Kidney epithelial cell (primary cell): ENCODE results near the gene TCTA. TPM values are rescaled to one million over a fixed set of nuclear protein-coding genes. Genes with fewer than 3 reads are reported as not detected.

Experiments
- DNase-seq: peaks from one replicate; pipeline ENCODE4 v3.0.0-alpha.2; 2010; ENCODE audit warnings: low read depth
- H3K27me3 ChIP-seq: 2 replicates; pipeline ENCODE4 v1.6.0; 2011; ENCODE audit warnings: low read length; ENCODE audit not compliant: control insufficient read depth, insufficient read depth
- H3K36me3 ChIP-seq: 2 replicates; pipeline ENCODE4 v1.5.1; 2011; ENCODE audit warnings: low read length; ENCODE audit not compliant: control insufficient read depth, insufficient read depth
- H3K4me3 ChIP-seq: 2 replicates; pipeline ENCODE4 v1.5.1; 2011; ENCODE audit warnings: low read depth, mild to moderate bottlenecking, control low read depth, low read length
- CTCF ChIP-seq: IDR thresholded peaks from 2 replicates; pipeline ENCODE4 v1.5.1; 2011; ENCODE audit warnings: mild to moderate bottlenecking, moderate library complexity, low read length, control low read depth, inconsistent platforms; ENCODE audit not compliant: insufficient read depth, poor library complexity, severe bottlenecking
- total RNA-seq: library from RNA; depleted of rRNA; stranded (reverse); fragments of >200 nt; gene quantifications from 2 replicates; pipeline ENCODE4 v1.2.3, GENCODE V29; 2015

The TCTA gene
- total RNA-seq, 1 donor from 2014 or later: 17.4 TPM

DNA sequence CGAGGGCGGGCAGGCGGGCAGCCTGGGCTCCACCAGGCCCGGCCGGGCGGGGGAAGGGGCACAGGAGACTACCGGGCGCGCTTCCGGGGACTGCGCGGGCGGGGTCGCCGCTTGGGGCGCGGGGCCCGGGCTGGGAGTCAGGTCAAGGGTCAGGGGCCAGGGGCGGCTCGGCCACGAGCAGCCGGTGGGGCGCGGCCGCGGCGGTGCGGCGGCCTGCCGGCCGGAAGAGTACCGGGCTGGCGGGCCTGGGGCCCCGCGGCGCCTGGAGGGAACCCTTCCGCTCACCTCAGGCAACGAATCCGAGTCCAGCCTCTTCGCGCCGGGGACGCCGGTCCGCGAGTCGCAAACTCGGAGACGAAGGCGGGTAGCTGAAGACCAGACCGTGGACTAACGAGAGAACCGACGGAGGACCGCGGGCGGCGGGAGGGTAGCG is 672 bp upstream of the TCTA start:
- peak overlapping the region; percentile 94 for H3K4me3 ChIP-seq
- peaks cover 2% of the 10 kb centered on the region for H3K36me3 ChIP-seq
- no peak for TF ChIP-seq CTCF
- H3K27me3 ChIP-seq: no peaks in the 10 kb centered on the region
- DNase-seq: no peak

- peak overlapping the region; percentile 83 for H3K4me3 ChIP-seq
- H3K36me3 ChIP-seq: peaks cover 2% of the 10 kb centered on the region
- H3K27me3 ChIP-seq: no peaks in the 10 kb centered on the region
- no peak for DNase-seq
- no peak for TF ChIP-seq CTCF
These were observed 562 bp downstream of the TCTA start for GRCh38 chr3:49412632-49413337.

DNA sequence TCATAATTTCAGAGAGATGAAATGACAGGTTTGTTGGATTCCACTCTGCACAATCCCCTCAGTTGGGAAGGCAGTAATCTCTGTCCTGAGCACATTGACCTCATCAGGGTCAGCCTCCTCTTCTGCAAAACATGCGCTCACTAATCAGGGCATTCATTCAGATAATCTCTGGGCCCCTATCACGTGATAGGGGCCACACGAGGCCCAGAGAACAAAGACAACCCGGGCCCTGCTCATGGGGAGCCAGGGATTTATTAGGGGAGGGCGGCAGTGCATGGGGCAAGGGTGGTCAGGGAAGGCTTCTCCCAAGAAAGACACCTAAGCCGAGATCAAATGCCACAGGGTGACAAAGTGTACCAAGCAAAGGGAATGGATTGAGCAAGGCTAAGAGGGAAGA is 1.1 kb downstream of the TCTA start:
- TF ChIP-seq CTCF: no peak
- H3K36me3 ChIP-seq: peaks cover 2% of the 10 kb centered on the region
- H3K4me3 ChIP-seq: peak overlapping the region; percentile 83
- no peaks in the 10 kb centered on the region for H3K27me3 ChIP-seq
- DNase-seq: no peak

DNA sequence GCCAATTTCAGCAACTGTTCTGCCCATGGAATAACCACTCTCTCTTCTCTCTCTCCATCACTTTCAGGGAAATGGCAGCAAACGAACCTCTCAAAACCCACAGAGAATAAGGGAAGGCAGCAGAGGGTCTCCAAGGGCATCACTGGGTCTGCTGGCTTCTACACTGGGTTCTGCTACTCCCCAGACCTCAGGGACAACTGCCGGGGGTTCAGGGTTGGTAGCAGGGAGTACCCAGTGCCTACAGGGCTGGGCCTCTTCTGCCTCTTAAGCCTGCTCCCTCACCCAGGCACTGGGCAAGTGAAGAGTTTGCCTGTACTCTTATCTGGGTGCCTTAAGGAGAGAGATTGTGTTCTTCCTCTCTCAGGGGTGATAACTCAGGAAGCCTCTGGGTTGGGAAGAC is 2.5 kb downstream of the TCTA start:
- TF ChIP-seq CTCF: no peak
- no peak for DNase-seq
- Histone ChIP-seq H3K36me3 (peaks cover 2% of the 10 kb centered on the region), H3K27me3 (no peaks in the 10 kb centered on the region), H3K4me3 (no peak overlapping the region)

- TF ChIP-seq CTCF: no peak
- no peak overlapping the region for H3K4me3 ChIP-seq
- H3K27me3 ChIP-seq: no peaks in the 10 kb centered on the region
These were observed 3.8 kb downstream of the TCTA start for GRCh38 chr3:49415931-49416601.

More at GRCh38 chr3:49415931-49416601, 3.8 kb downstream of the TCTA start:
- no peak for DNase-seq
- H3K36me3 ChIP-seq: peaks cover 2% of the 10 kb centered on the region
